Kidney tubule cell (primary cell): ENCODE measurements around the gene KCP.

Source experiments
- DNase-seq: peaks from one replicate; pipeline ENCODE4 v3.0.0-alpha.2; 2018; ENCODE audit warnings: low spot score

Gene KCP

DNA sequence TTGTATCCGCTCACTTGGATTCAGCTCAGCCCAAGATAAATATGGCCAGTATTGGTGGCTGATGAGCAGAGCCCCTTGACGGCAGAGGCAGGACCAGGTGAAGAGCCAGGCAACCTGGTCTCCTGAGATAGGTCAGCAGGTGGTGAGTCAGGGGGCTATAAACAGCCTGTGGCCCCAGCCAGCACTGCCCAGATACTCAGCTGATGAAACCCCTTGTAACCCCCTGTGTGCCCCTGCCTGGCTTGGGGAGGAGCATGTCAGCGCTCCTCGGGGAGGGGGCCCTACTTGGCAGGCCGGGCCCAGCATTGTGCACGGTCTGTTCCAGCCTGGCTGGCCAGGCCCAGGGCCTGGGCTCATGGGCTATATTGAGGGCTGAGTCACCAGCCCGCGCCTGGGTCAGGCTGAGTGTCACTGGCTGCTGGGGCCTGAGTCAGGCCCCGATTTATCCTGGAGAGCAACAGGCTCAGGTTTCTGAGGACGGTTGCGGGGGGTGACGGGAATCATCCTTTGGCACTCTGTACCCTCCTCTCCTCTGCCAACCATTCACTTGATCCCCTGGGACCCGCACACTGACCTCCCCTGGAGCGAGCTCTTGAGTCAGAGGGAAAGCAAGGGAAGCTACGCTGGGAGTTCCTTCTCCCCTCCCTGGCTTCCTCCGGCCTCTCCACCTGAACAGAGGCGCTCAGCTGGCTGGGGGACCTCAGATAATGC is 83.1 kb downstream of the KCP start:
- peak; percentile 63 for DNase-seq

DNA sequence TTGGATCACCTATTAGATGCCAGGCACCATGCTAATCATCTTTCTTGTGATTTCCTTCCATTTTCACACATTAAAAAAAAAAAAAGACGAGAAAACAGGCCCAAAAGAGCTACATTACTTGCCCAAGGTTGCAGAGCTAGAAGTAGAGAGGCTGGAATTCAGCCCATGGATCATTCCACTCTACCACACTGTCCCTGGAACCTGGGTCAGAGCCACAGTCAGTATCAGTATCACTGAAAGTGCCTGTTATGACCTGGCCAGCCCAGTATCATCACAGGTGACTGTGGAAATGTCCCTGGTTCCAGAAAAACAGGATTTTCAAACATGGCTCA is 83.6 kb downstream of the KCP start:
- no peak for DNase-seq
